Effector CD4-positive, alpha-beta T cell (primary cell): ENCODE measurements around the gene PC.

Experiments
- DNase-seq: peaks from one replicate; pipeline ENCODE4 v3.0.0-alpha.2; 2020

PC gene

GRCh38 chr11:66910016-66910415 lies 48.2 kb downstream of the PC start:
- no peak for DNase-seq

DNA sequence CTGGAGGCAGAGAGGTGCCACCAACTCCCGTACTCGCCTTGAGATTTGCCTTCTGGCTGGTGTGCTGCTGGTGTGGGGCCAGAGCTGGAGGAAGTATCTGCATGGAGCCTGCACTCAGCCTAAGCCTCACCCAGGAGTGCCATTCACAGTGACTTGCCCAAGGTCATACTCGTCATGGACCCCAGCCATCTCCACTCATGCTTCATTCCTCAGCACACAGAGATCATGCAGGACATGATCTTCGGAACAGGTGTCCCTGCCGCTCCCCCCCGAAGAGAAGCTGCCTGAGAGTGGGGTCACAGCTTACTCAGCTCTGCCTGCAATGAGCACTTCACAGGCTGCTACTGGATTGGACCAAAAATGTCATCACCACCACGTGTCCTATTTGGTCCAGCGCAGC lies 49.0 kb downstream of the PC start:
- DNase-seq: no peak

GRCh38 chr11:66907751-66908630 lies 50.2 kb downstream of the PC start:
- no peak for DNase-seq

DNA sequence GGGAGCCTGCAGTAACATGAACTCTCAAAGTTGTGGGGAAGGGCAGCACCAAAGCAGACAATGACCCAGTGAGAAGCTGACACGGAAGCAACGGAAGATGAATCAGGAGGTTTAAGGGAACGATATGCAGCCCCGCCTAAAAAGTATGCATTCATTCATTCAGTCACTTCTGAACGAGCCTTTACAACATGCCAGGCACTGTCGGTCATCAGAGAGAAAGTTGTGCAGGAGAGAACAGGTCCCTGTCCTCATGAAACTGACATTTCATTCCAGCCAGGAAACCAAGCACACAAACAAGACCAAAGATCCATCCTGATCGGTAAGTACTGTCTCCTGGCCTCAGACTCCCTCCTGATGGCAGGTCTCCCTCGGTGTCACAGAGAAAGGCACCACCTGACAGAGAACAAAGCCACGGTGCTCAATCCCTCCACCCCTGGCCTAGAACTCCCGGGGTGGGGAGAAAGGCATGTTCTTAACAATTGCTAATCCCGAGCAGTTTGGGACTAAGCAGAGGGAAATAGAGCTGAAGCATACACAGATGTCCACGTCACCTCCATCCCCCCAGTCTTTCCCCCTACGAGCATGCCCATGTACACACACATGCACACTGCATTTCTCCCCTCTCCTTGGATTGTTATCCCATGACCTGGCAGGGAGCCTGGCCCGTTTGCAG lies 52.0 kb downstream of the PC start:
- no peak for DNase-seq

- no peak for DNase-seq
These were observed 52.6 kb downstream of the PC start for GRCh38 chr11:66905631-66906030.

- no peak for DNase-seq
These were observed 53.1 kb downstream of the PC start for GRCh38 chr11:66904981-66905521.

GRCh38 chr11:66904561-66904960 lies 53.6 kb downstream of the PC start:
- DNase-seq: no peak

GRCh38 chr11:66904055-66904454 lies 54.1 kb downstream of the PC start:
- no peak for DNase-seq

GRCh38 chr11:66902486-66903177 lies 55.6 kb downstream of the PC start:
- DNase-seq: no peak

DNA sequence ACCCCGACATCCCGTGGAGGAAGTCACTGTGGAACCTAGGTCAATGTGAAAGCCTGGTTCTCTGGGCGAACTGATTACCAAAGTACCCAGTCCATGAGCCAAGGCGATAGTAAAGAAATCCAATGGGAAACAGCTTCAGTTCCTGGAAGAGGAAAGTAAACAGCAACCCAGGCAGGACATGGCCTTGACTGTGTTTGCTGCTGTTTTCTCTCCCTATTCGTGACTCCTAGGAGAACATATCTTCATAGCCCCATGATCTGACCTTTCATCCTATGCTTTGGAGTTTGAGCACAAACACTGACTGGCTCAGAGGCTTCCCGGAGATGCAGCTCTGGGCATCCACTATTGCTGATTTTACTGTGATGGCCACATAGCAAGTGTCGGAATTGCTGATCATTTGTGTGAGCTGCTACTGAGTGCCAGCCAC lies 56.2 kb downstream of the PC start:
- DNase-seq: no peak

GRCh38 chr11:66894141-66894540 lies 64.0 kb downstream of the PC start:
- DNase-seq: no peak

DNA sequence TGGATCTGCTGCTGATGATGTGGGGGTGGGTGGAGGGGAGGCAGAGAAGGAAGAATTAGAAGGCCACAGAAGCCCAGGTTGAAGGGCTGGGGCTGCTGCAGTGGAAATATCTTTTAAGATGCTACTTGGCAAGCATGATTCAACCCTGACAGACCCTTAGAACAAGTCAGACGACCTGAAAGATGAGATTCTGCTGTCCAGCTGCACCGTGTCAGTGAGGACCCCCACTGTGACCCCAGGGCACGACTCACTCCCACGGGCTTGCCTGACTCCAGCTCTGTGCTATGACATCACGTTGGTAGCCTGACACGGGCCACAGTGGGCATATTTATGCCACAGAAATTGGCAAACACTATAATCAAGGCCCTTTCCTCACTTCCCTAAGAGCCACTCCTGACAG lies 65.3 kb downstream of the PC start:
- no peak for DNase-seq

- no peak for DNase-seq
These were observed 66.1 kb downstream of the PC start for GRCh38 chr11:66891851-66892660.

DNA sequence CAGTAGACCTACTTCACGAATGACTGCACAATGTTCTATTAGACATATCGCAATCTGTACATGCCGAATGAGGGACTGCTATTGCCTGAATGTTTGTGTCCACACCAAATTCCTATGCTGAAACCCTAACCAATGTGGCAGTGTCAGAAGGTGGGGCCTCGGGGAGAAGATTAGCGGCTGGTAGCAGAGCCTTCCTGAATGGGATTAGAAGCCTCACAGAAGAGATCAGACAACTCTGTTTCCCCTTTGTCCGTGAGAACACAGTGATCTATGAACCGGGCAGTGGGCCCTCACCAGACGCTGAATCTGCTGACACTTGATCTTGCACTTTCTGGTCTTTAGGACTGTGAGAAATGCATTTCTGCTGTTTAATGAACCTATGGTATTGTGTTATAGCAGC lies 68.2 kb downstream of the PC start:
- DNase-seq: no peak

DNA sequence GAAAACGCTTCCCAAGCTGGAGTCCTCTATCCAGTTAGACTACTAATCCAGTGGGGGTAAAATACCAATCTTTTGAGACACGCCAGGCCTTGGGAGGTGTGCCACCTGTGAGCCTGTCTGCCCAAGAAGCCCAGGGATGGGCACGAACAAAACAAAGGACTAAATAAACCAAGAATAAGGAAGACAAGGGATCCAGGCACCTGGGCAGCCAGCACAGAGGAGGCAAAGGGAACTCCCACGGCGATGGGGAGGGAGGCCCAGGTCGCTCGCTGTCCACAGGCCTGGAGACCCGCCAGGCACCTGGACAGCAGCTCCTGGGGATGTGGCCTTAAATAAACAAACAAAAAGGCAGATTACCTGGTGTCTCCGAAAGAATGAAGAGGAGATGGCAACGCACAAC lies 69.9 kb downstream of the PC start:
- no peak for DNase-seq

DNA sequence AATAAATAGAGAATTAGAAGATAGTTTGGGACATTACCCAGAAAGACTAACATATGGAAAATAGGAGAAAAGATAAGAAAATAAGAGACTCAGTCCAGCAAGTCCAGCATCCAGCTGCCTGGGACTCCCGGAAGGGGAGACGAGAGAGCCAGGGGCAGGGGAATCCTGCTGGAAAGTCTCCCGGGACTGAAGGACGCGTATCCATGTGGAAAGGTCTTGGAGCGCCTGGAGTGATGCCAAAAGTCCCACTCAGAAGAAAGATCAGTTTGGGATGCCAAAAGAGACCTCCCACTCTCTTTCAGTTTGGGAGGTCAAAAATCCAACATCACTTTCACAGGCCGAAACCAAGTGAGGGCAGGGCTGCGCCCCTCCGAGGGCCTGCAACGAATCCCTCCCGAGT lies 70.7 kb downstream of the PC start:
- no peak for DNase-seq

GRCh38 chr11:66886671-66887221 lies 71.4 kb downstream of the PC start:
- DNase-seq: no peak

DNA sequence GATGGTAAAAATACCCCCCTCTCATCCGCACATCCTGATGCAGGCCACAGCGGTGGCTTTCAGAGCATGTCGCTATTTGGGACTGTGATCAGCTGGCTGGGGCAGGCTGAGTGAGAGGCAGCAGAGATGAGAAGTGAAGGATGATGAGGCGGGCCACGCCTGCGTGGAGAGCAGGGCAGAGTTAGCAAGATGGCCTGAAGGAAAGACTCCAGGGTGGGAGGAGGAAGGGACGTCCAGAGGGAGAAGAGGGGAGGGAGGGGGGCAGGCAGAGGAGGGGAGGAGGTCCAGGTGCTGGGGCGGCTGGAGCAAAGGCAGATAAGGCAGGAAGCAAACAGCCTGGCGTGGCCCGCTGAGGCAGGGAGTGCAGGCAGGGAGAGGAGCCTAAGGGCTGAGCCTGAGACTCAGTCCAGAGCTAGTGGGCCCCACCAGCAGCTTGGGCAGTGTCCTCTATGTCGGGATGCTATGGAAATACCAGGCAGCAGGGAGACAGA lies 72.2 kb downstream of the PC start:
- DNase-seq: no peak

DNA sequence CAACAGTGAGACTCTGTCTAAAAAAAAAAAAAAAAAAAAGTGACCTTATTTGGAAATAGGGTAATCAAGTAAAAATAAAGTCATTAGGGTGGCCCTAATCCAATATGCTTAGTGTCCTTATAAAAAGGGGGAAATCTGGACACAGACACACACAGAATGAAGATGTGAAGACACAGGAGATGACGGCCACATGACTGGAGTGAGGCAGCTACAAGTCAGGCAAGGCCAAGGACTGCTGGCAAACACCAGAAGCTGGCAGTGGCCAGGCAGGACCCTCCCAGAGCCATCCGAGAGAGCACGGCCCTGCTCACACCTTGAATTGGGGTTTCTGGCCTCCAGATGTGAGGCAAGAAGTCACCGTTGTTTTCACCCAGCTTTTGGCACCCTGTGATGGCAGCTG lies 72.7 kb downstream of the PC start:
- no peak for DNase-seq

DNA sequence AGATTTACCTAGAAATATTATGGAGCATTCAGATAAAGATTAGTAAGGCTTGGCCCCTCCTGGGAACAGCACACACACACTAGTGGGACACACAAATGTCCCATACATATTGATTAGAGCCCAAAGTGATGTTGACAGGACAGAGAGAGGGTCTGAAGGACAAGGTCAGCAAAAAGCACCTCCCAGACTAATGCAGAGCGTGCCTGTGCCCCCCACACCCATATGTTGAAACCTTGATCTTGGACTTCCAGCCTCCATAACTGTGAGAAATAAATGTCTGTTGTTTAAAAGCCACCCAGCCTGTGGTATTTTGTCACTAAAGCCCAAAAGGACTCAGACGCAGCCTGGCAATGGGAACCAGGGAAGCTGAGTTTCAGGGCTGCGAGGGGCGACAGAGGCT lies 73.7 kb downstream of the PC start:
- no peak for DNase-seq

GRCh38 chr11:66883016-66883965 lies 74.9 kb downstream of the PC start:
- DNase-seq: peak; percentile 45
